ENCODE measurements around the gene ARMH4.

The ARMH4 gene

GRCh38 chr14:58100735-58101368 lies 51.2 kb downstream of the ARMH4 start:
- DNase-seq (ENCODE audit: low spot score), result peak; percentile 46

GRCh38 chr14:58099682-58100081 lies 52.3 kb downstream of the ARMH4 start:
- no peak for DNase-seq (ENCODE audit: low spot score)

- no peak for DNase-seq (ENCODE audit: low spot score)
Observed at GRCh38 chr14:58098507-58098906, 53.5 kb downstream of the ARMH4 start.

GRCh38 chr14:58096731-58097130 lies 55.3 kb downstream of the ARMH4 start:
- DNase-seq (ENCODE audit: low spot score), result no peak

GRCh38 chr14:58091883-58092630 lies 60.0 kb downstream of the ARMH4 start:
- DNase-seq (ENCODE audit: low spot score), result no peak

GRCh38 chr14:58089612-58090011 lies 62.4 kb downstream of the ARMH4 start:
- no peak for DNase-seq (ENCODE audit: low spot score)

GRCh38 chr14:58088961-58089360 lies 63.1 kb downstream of the ARMH4 start:
- DNase-seq (ENCODE audit: low spot score), result no peak

- no peak for DNase-seq (ENCODE audit: low spot score)
Observed at GRCh38 chr14:58085877-58086276, 66.1 kb downstream of the ARMH4 start.

GRCh38 chr14:58082491-58083098 lies 69.4 kb downstream of the ARMH4 start:
- peak; percentile 85 for DNase-seq (ENCODE audit: low spot score)

GRCh38 chr14:58082011-58082410 lies 70.0 kb downstream of the ARMH4 start:
- DNase-seq (ENCODE audit: low spot score), result no peak

- DNase-seq (ENCODE audit: low spot score), result no peak
Observed at GRCh38 chr14:58078471-58078870, 73.5 kb downstream of the ARMH4 start.

- peak; percentile 74 for DNase-seq (ENCODE audit: low spot score)
Observed at GRCh38 chr14:58078068-58078467, 73.9 kb downstream of the ARMH4 start.

- DNase-seq (ENCODE audit: low spot score), result peak; percentile 74
Observed at GRCh38 chr14:58077621-58078020, 74.4 kb downstream of the ARMH4 start.

- no peak for DNase-seq (ENCODE audit: low spot score)
Observed at GRCh38 chr14:58073516-58073915, 78.5 kb downstream of the ARMH4 start.

GRCh38 chr14:58072288-58073071 lies 79.5 kb downstream of the ARMH4 start:
- peak; percentile 66 for DNase-seq (ENCODE audit: low spot score)

- no peak for DNase-seq (ENCODE audit: low spot score)
Observed at GRCh38 chr14:58071341-58071740, 80.7 kb downstream of the ARMH4 start.

GRCh38 chr14:58068306-58068705 lies 83.7 kb downstream of the ARMH4 start:
- no peak for DNase-seq (ENCODE audit: low spot score)

GRCh38 chr14:58066115-58066514 lies 85.9 kb downstream of the ARMH4 start:
- no peak for DNase-seq (ENCODE audit: low spot score)

- DNase-seq (ENCODE audit: low spot score), result no peak
Observed at GRCh38 chr14:58061581-58061980, 90.4 kb downstream of the ARMH4 start.

- no peak for DNase-seq (ENCODE audit: low spot score)
Observed at GRCh38 chr14:58060898-58061297, 91.1 kb downstream of the ARMH4 start.

GRCh38 chr14:58060077-58060476 lies 91.9 kb downstream of the ARMH4 start:
- DNase-seq (ENCODE audit: low spot score), result peak; percentile 17

GRCh38 chr14:58059126-58059525 lies 92.9 kb downstream of the ARMH4 start:
- no peak for DNase-seq (ENCODE audit: low spot score)

Data from GM03348 (cell line).